HPDE6-E6E7 (cell line): ENCODE measurements around the gene PRR20G.
"Not testable (repeated sequence)": the region's sequence is repeated elsewhere in the genome, so short reads cannot be mapped to it uniquely, and the experiment has no call there.

ENCODE experiments used
- DNase-seq: peaks from one replicate; pipeline ENCODE4 v3.0.0; 2011; ENCODE audit warnings: missing footprints; ENCODE audit errors: extremely low spot score

PRR20G gene

GRCh38 chr3:127299276-127299675 lies 11.4 kb upstream of the PRR20G start:
- no peak for DNase-seq

DNA sequence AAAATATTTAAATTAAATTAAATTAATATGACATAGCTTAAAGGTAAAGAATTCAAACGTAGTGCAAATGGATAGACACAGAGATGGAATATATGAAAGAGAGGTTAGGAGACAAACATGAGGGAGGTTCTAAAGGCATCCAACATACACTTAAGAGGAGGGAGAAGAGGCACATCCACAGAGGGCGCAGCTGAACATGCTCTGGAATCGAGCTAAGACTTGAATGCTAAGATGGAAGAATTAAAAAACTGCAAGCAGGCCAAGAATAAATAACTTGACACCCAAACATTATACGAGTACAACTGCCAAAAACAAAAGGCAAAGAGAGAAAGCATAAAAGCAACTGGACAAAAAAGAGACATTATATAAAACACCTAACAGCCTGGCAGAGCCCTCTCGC lies 9.1 kb upstream of the PRR20G start:
- no peak for DNase-seq

GRCh38 chr3:127296166-127296565 lies 8.3 kb upstream of the PRR20G start:
- DNase-seq: no peak

DNA sequence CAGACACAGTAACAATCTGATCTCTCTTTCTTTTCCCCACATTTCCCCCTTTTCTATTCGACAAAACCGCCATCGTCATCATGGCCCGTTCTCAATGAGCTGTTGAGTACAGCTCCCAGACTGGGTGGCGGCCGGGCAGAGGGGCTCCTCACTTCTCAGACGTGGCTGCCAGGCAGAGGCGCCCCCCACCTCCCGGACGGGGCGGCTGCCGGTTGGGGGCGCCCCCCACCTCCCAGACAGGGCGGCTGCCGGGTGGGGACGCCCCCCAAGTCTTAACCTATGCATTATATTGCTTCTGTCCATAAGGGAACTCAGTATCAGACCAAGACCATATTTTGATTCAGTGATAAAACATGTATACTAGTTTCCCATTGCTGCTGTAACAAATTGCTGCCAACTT lies 5.8 kb upstream of the PRR20G start:
- DNase-seq: not testable (repeated sequence)

DNA sequence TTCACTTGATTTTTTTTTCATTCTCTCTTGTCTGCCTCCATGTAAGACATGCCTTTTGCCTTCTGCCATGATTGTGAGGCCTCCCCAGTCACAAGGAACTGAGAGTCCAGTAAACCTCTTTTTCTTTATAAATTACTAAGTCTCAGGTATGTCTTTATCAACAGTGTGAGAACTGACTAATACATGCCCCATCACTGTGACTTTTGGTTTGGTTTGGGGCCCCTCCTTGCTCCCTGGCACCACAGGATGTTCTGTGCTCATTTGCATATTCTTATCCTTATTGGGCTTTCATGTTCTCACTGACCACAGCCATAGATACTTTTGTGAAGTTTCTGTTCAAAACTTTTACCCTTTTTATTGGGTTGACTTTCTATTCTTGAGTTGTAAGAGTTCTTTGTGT lies 3.8 kb upstream of the PRR20G start:
- no peak for DNase-seq

DNA sequence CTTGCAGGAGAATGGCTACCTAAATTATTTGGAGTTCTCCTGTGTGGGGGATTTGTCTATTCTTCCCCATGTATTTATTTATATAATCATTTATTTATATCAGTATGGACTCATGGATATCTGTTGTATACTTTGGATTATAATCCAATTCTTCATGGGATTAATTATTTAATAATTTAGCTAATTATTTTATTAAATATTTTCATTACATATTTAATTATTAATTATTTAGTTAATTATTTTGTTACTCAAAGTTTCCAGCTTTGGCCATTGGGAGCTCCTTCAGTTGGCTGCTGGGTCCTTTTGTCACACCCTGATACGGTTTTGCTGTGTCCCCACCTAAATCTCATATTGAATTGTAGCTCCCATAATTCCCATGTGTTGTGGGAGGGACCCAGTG lies 3.3 kb upstream of the PRR20G start:
- DNase-seq: no peak

DNA sequence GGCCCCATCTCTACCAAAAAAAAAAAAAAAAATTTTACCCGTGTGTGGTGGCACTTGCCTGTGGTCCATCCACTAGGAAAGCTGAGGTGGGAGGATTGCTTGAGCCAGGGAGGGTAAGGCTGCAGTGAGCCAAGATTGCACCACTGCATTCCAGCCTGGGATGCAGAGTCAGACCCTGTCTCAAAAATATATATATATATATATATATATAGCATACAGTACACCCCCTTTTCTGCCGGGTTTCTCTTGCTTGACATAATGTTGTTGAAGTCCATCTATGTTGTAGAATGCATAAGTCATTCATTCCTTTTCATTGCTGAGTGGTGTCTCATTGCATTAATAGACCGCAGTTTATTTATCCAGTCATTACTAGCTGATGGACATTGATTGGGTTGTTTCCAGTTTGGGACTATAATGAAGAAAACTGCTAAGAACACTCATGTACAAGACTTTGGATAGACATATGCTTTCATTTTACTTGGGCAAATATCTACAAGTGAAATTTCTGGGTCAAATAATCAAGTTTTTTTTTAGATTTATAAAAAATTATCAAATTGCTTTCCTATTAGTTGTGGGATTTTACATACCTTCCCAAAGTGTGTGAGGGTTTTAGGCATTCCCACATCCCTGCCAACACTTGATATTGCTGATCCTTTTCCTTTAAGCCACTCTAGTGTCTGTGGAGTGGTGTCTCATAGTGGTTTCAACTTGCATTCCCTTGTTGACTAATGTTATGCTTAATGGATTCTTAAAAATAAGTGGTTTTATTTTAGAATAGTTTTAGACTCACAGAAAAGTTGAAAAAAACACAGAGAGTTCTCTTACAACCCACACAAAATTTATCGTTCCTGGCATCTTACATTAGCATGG lies 2.1 kb upstream of the PRR20G start:
- no peak for DNase-seq

DNA sequence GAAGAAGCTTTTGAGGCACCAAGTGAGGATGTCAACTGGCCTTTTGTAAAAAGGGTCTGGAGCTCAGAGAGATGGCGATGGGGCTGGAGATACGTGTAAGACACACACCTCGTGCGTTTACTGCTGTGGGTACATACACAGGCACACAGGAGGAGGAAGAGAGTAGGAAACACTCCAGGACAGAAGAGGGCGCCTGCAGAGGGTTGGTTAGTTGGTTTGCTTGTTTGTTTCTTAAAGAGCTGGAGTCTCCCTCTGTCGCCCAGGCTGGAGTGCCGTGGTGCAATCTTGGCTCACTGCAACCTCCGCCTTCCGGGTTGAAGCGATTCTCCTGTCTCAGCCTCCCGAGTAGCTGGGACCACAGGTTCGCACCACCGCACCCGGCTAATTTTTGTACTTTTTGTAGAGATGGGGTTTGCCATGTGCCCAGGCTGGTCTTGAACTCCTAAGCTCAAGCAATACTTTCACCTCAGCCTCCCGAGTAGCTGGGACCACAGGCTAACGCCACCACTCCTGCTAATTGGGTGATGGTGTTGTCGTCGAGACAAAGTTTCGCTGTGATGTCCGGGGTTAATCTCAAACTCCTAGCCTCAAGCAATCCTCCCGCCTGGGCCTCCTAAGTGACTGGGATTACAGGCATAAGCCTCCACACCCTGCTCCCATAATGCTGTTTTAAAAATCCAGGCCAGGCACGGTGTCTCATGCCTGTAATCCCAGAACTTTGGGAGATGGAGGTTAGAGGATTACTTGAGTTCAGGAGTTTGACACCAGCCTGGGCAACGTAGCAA lies 1.3 kb upstream of the PRR20G start:
- no peak for DNase-seq

DNA sequence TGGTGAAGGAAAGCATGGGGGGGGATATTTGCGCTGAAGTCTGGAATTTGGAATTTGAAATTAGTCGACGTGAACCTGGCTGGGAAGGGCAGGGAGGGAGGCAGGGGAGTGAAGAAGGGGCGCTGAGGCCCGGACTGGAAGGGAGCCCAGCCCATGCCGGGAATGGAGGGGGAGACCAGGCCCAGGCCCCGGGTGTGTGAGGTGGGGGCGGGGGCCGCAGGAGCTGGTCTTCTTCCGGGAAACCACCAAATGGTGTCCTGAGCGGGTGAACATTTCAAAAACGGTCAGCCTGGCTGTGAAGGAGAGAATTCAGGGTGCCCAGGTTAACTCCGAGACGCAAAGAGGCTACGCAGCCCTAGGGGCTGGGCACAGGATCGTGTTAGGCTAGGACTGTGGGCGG lies 497 bp upstream of the PRR20G start:
- no peak for DNase-seq

- peak; percentile 28 for DNase-seq
Observed at GRCh38 chr3:127286571-127287140, 1.2 kb downstream of the PRR20G start.

DNA sequence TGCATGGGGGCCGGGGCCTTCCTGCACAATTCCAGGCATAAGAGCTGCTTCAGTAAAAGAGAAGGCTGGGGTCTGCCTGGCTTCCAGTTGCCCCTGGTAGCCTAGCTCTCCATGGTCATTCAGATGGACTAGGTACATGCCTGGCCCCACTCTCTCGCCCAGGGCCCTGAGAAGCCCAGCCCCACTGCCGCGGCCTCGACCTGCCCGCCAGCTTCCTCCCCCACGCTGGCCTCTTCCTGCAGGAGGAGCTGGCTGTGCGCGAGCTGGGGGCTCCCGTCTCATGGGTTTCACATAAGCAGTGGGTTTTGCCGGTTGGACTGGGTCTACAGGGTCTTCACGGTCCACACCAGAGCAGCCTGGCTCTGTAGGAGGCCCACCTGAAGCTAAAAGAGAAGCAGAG lies 3.6 kb downstream of the PRR20G start:
- no peak for DNase-seq

GRCh38 chr3:127277561-127277960 lies 10.3 kb downstream of the PRR20G start:
- no peak for DNase-seq

- no peak for DNase-seq
Observed at GRCh38 chr3:127276995-127277394, 10.9 kb downstream of the PRR20G start.

DNA sequence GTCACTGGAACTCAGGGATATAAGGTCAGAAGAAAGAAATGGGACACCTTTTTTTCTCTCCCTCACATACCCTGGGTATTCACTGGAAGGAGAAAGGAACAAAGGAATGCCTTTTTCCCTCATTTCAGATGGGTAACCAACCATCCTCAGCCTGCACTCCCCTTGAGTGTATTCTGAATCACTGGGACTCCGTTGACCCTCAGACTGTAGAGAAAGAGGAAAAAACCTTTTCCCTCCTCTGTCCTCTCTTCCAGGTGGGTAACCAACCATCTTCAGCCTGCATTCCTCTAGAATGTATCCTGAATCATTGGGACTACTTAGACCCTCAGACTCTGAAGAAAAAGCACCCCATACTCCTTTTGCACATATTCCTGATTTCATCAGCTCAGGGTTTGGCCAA lies 11.4 kb downstream of the PRR20G start:
- no peak for DNase-seq

GRCh38 chr3:127275287-127275781 lies 12.5 kb downstream of the PRR20G start:
- DNase-seq: no peak

- no peak for DNase-seq
Observed at GRCh38 chr3:127274200-127274760, 13.6 kb downstream of the PRR20G start.

DNA sequence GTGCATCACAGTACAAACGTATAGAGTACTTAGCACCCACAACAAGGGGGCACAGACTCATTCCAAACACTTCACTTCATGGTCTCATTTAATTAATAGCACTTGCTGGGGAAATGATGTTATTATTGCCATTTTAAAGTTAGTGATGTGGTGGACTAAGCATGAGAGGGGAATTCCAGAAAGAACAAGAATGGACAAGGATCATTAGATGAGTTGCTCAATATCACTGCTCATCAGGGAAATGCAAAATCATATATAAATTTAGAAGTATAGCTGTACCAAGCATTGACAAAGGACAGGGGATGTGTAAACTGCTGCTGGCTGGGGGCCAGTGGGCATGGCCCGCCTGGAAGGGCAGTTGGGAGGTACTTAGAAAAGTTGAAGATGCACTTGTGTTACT lies 14.6 kb downstream of the PRR20G start:
- DNase-seq: no peak

DNA sequence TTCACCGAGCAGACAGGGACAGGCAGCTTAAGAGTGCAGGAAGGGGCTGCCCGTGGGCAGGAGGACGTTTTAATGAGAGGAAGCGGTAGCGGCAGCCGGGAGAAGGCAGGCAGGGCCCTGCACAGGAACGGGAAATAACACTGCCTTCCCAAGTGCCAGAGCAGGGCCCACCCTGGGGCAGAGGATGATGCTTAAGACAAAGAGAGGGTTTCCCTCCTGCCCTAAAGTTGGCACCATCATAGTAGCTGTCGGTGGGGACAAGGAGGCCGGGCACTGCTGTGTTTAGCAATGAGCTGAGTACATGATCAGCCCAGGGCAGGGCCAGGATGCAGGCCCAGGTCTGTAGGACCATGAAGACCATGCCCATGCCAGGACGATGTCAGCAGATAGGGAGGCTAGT lies 21.7 kb downstream of the PRR20G start:
- no peak for DNase-seq

- DNase-seq: no peak
Observed at GRCh38 chr3:127265581-127265981, 22.3 kb downstream of the PRR20G start.

DNA sequence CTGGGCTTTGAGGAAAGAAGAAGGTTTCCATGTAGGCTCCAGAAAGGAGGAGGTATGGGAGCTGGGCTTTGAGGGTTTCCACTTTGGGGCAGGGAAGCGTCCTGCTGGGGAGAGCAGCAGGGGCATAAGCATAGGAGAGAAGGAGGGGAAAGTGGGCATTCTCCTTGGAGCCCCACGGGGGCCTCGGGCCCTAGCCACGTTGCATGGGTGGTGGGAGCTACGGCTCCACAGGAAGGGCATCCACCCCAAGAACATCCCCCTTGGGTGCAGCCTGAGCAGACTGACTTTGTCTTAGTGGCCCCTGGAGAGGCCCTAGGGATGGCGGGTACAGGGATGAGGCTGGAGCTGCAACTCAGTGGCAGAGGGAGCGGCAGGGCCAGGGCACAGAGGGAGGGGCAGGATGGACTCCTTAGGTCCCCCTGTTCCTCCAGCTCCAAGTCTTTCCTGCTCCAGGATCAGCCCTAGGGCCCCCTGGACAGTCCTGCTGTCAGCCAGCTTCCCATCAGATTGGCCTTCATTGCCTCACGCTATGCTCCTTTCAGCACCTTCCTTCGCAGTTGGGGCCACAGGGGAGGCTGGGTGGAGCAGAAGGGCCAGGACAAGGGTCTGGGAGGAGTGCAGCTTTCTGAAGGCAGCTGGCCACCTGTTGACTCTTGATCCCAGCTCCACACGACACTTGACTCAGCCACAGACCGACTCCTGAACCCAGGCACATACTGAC lies 22.9 kb downstream of the PRR20G start:
- no peak for DNase-seq

DNA sequence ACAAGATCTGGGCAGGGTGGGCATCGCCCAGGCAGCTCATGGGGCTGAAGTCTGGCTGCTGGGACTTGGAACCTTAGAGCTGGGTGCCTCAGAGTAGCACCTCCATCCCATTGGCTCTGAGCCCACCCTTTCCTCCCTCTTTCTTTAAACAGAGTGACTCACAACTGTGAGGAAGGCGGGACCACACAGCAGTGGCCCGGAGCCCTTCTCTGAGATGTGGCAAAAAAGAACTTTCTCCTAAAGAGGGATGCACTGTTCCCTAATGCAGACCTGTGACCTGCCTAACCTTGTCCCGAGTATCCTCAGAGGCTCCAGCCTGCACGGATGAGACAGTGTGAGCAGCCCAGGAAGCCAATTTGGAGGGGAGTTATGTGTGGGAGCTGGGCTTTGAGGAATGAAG lies 23.6 kb downstream of the PRR20G start:
- DNase-seq: no peak
